ENCODE measurements around the gene DNAH1. TPM values are rescaled to one million over a fixed set of nuclear protein-coding genes. Genes with fewer than 3 reads are reported as not detected.

The DNAH1 gene
- total RNA-seq, 5 donors from 2014 or later (not counting 1 experiment from before 2014, with no cell fraction given) = 41.5 to 72.0 (median 44.2) TPM

DNA sequence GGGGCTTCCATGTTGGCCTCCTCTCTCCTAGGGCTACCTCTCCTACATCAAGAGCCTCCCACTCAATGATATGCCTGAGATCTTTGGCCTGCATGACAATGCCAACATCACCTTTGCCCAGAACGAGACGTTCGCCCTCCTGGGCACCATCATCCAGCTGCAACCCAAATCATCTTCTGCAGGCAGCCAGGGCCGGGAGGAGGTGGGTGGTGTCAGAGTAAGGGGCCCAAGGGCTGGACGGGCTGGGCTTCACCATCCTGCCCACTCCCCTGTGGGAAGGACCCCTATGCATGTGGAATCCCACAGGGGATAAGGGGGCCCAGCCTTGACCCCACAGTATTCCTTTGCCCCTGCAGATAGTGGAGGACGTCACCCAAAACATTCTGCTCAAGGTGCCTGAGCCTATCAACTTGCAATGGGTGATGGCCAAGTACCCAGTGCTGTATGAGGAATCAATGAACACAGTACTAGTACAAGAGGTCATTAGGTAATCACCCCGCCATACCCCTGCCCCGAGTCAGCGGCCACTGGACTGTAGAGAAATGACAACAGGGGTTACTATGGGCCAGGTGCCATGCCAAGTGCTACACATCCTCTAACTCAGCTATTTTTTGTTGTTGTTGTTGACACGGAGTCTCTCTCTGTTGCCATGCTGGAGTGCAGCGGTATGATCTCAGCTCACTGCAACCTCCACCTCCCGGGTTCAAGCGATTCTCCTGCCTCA lies 81.7 kb downstream of the DNAH1 start:
- H3K9me3 Mint-ChIP-seq = no peaks in the 10 kb centered on the region
- no peaks in the 10 kb centered on the region for H3K9me3 ChIP-seq
- no peaks in the 10 kb centered on the region for H3K4me1 Mint-ChIP-seq
- whole genome bisulfite sequencing (ENCODE audit: insufficient coverage) = 98% methylated on average over 6 of the region's 13 CpGs
- H3K27me3 Mint-ChIP-seq = no peaks in the 10 kb centered on the region
- H3K4me3 Mint-ChIP-seq = no peak overlapping the region
- H3K27ac Mint-ChIP-seq = no peak overlapping the region
- H3K4me3 ChIP-seq (ENCODE audit: control insufficient read depth in 1 of 2, extremely low read depth in 1 of 2, low read length in 1 of 2) = no peak overlapping the region
- ChIA-PET CTCF (no interaction called here), POLR2A (no interaction called here)
- ATAC-seq (replicated peaks in 1 of 4) (no peak), DNase-seq (no peak)
- H3K27me3 ChIP-seq (replicated peaks in 1 of 2; ENCODE audit: control insufficient read depth in 2 of 2, extremely low read depth in 1 of 2, insufficient read depth in 2 of 2, low read length in 1 of 2) = no peaks in the 10 kb centered on the region
- H3K36me3 Mint-ChIP-seq = peaks cover 19% of the 10 kb centered on the region
- peaks cover 23 to 42% of the 10 kb centered on the region in 2 donors for H3K36me3 ChIP-seq (ENCODE audit: control insufficient read depth in 2 of 2, extremely low read depth in 1 of 2, insufficient read depth in 1 of 2, low read length in 1 of 2)
- no peak overlapping the region for H3K27ac ChIP-seq (ENCODE audit: low read length)
- H3K4me1 ChIP-seq (ENCODE audit: control insufficient read depth in 1 of 2, extremely low read depth in 1 of 2, insufficient read depth in 2 of 2, low read length in 2 of 2) = no peaks in the 10 kb centered on the region

DNA sequence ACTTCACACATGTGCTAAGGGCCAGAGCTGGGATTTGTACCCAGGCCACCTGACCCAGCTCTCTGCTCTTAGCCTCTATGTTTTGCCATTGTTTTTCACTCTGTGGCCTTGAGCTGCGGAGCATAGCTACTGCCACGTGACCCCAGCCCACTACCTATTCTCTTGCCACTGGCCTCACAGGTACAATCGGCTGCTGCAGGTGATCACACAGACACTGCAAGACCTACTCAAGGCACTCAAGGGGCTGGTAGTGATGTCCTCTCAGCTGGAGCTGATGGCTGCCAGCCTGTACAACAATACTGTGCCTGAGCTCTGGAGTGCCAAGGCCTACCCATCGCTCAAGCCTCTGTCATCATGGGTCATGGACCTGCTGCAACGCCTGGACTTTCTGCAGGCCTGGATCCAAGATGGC lies 82.6 kb downstream of the DNAH1 start:
- Mint-ChIP-seq H3K4me1 (no peaks in the 10 kb centered on the region), H3K27me3 (no peaks in the 10 kb centered on the region), H3K4me3 (no peak overlapping the region), H3K9me3 (no peaks in the 10 kb centered on the region), H3K27ac (no peak overlapping the region), H3K36me3 (peaks cover 18% of the 10 kb centered on the region)
- peaks cover 25 to 44% of the 10 kb centered on the region in 2 donors for H3K36me3 ChIP-seq (ENCODE audit: control insufficient read depth in 2 of 2, extremely low read depth in 1 of 2, insufficient read depth in 1 of 2, low read length in 1 of 2)
- ATAC-seq (replicated peaks in 1 of 4) = no peak
- CTCF ChIA-PET = interaction anchor here in 1 of 2 donors (0.5 kb wide), 1 partner anchor 17 kb away, joined by 3 read pairs; no protein-coding TSS in a partner anchor
- 97% methylated on average over 3 of the region's 5 CpGs for WGBS (ENCODE audit: insufficient coverage)
- H3K27me3 ChIP-seq (replicated peaks in 1 of 2; ENCODE audit: control insufficient read depth in 2 of 2, extremely low read depth in 1 of 2, insufficient read depth in 2 of 2, low read length in 1 of 2) = no peaks in the 10 kb centered on the region
- no peak for DNase-seq
- no peak overlapping the region for H3K4me3 ChIP-seq (ENCODE audit: control insufficient read depth in 1 of 2, extremely low read depth in 1 of 2, low read length in 1 of 2)
- POLR2A ChIA-PET = no interaction called here
- H3K9me3 ChIP-seq = no peaks in the 10 kb centered on the region
- H3K4me1 ChIP-seq (ENCODE audit: control insufficient read depth in 1 of 2, extremely low read depth in 1 of 2, insufficient read depth in 2 of 2, low read length in 2 of 2) = no peaks in the 10 kb centered on the region
- H3K27ac ChIP-seq (ENCODE audit: low read length) = no peak overlapping the region

DNA sequence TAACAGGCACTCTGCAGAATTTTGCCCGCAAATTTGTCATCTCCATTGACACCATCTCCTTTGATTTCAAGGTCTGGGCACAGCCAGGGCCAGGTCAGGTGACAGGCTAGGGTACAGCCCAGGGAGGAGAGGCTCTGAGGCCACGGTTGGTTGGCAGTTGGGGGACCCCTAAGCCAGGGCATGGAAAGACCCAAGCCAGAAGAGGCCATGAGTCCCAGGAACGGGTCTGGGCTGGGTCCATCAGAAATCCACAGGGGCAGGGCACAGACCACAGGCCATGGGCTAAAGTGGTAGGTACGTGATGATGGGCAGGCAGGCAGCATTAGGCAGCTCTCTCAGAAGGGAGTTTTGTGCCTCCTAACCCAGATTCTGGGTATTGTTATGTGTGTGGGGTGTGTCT lies 83.0 kb downstream of the DNAH1 start:
- H3K36me3 ChIP-seq (ENCODE audit: control insufficient read depth in 2 of 2, extremely low read depth in 1 of 2, insufficient read depth in 1 of 2, low read length in 1 of 2) = peaks cover 25 to 49% of the 10 kb centered on the region in 2 donors
- Mint-ChIP-seq H3K4me3 (no peak overlapping the region), H3K9me3 (no peaks in the 10 kb centered on the region), H3K36me3 (peaks cover 23% of the 10 kb centered on the region), H3K27ac (no peak overlapping the region), H3K4me1 (no peaks in the 10 kb centered on the region), H3K27me3 (no peaks in the 10 kb centered on the region)
- no peak overlapping the region for H3K27ac ChIP-seq (ENCODE audit: low read length)
- DNase-seq = no peak
- H3K27me3 ChIP-seq (replicated peaks in 1 of 2; ENCODE audit: control insufficient read depth in 2 of 2, extremely low read depth in 1 of 2, insufficient read depth in 2 of 2, low read length in 1 of 2) = no peaks in the 10 kb centered on the region
- no peaks in the 10 kb centered on the region for H3K9me3 ChIP-seq
- ChIA-PET CTCF (no interaction called here), POLR2A (no interaction called here)
- ATAC-seq (replicated peaks in 1 of 4) = no peak
- 97% methylated on average over 3 of the region's 4 CpGs for WGBS (ENCODE audit: insufficient coverage)
- peaks cover 0 to 2% of the 10 kb centered on the region in 2 experiments for H3K4me1 ChIP-seq (ENCODE audit: control insufficient read depth in 1 of 2, extremely low read depth in 1 of 2, insufficient read depth in 2 of 2, low read length in 2 of 2)
- no peak overlapping the region for H3K4me3 ChIP-seq (ENCODE audit: control insufficient read depth in 1 of 2, extremely low read depth in 1 of 2, low read length in 1 of 2)

DNA sequence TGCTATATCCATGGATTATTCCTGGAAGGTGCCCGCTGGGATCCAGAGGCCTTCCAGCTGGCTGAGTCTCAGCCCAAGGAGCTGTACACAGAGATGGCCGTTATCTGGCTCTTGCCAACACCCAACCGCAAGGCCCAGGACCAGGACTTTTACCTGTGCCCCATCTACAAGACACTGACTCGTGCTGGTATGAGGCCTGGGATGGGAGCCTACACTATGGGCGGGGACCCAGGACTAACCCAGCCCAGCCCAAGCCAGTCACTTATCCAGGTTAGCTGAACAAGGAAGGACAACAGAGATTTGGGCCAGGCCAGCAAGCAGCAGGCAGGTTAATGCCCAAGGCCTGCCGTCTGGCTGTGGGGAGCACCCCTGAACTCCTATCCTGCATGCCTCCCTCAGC lies 83.5 kb downstream of the DNAH1 start:
- Histone ChIP-seq H3K27ac (ENCODE audit: low read length) (no peak overlapping the region), H3K9me3 (no peaks in the 10 kb centered on the region), H3K36me3 (ENCODE audit: control insufficient read depth in 2 of 2, extremely low read depth in 1 of 2, insufficient read depth in 1 of 2, low read length in 1 of 2) (peaks cover 30 to 53% of the 10 kb centered on the region in 2 donors), H3K27me3 (replicated peaks in 1 of 2; ENCODE audit: control insufficient read depth in 2 of 2, extremely low read depth in 1 of 2, insufficient read depth in 2 of 2, low read length in 1 of 2) (no peaks in the 10 kb centered on the region), H3K4me1 (ENCODE audit: control insufficient read depth in 1 of 2, extremely low read depth in 1 of 2, insufficient read depth in 2 of 2, low read length in 2 of 2) (peaks cover 0 to 3% of the 10 kb centered on the region in 2 experiments), H3K4me3 (ENCODE audit: control insufficient read depth in 1 of 2, extremely low read depth in 1 of 2, low read length in 1 of 2) (no peak overlapping the region)
- DNase-seq (no peak), ATAC-seq (replicated peaks in 1 of 4) (no peak)
- Mint-ChIP-seq H3K27ac (no peak overlapping the region), H3K4me1 (no peaks in the 10 kb centered on the region), H3K36me3 (peaks cover 24% of the 10 kb centered on the region), H3K4me3 (no peak overlapping the region), H3K9me3 (no peaks in the 10 kb centered on the region), H3K27me3 (no peaks in the 10 kb centered on the region)
- ChIA-PET CTCF (no interaction called here), POLR2A (no interaction called here)
- 97% methylated on average over 6 of the region's 6 CpGs for WGBS (ENCODE audit: insufficient coverage)

DNA sequence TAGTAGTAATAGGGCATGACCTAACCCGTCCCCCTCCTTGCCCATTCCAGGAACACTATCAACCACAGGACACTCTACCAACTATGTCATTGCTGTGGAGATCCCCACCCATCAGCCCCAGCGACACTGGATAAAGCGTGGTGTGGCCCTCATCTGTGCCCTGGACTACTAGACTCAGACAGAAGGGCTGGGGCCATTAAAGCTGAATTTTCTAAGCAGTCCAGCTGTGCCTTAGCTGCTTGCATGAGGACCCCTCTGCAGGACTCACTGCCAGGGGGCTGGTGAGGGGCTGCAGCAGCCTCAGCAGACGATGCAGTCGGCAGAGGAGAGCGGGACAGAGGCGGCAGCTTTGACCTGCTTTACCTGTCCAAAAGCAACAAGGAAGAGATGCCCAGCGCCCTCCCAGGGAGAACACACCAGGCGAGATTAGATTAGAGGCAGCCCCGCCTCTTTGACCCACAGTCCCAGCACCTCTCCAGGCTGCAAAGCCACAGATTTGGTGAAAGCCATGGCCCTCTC lies 84.2 kb downstream of the DNAH1 start:
- H3K27ac Mint-ChIP-seq = no peak overlapping the region

DNA sequence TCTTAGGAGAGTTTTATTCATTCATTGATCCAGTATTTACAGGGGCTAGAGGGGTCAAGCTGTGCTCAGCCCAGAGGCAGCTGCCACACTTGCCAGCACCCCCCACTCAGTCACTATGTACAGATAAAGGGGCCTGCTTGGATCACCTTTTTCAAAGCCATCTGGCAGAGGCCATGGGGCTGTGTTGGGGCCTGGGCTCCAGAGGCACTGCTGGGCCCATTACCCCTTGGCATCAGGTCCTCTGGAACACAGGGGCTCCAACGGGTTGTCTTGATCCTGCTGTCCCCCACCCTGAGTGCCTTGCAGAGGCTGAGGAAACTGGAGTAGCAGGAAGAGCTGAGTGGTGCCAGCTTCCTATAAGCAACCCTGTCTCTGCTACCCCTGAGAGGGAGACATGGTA lies 84.9 kb downstream of the DNAH1 start:
- H3K9me3 Mint-ChIP-seq = no peaks in the 10 kb centered on the region
- H3K4me1 ChIP-seq (ENCODE audit: control insufficient read depth in 1 of 2, extremely low read depth in 1 of 2, insufficient read depth in 2 of 2, low read length in 2 of 2) = peaks cover 0 to 6% of the 10 kb centered on the region in 2 experiments
- DNase-seq (no peak), ATAC-seq (replicated peaks in 1 of 4) (no peak)
- POLR2A ChIA-PET = no interaction called here
- 100% methylated on average over 1 of the region's 1 CpG for WGBS (ENCODE audit: insufficient coverage)
- peaks cover 30% of the 10 kb centered on the region for H3K36me3 Mint-ChIP-seq
- peaks cover 0 to 1% (median 0%) of the 10 kb centered on the region in 3 donors for H3K4me1 Mint-ChIP-seq
- H3K4me3 ChIP-seq (ENCODE audit: control insufficient read depth in 1 of 2, extremely low read depth in 1 of 2, low read length in 1 of 2) = no peak overlapping the region
- CTCF ChIA-PET = no interaction called here
- H3K36me3 ChIP-seq (ENCODE audit: control insufficient read depth in 2 of 2, extremely low read depth in 1 of 2, insufficient read depth in 1 of 2, low read length in 1 of 2) = peaks cover 34 to 67% of the 10 kb centered on the region in 2 donors
- no peaks in the 10 kb centered on the region for H3K27me3 ChIP-seq (replicated peaks in 1 of 2; ENCODE audit: control insufficient read depth in 2 of 2, extremely low read depth in 1 of 2, insufficient read depth in 2 of 2, low read length in 1 of 2)
- H3K9me3 ChIP-seq = no peaks in the 10 kb centered on the region
- peak overlapping the region in 1 of 2 donors; percentile 44 for H3K27ac Mint-ChIP-seq
- no peak overlapping the region for H3K4me3 Mint-ChIP-seq
- H3K27ac ChIP-seq (ENCODE audit: low read length) = no peak overlapping the region
- no peaks in the 10 kb centered on the region for H3K27me3 Mint-ChIP-seq

More for the DNA sequence above, 84.2 kb downstream of the DNAH1 start:
- Histone ChIP-seq H3K27ac (ENCODE audit: low read length) (no peak overlapping the region), H3K4me1 (ENCODE audit: control insufficient read depth in 1 of 2, extremely low read depth in 1 of 2, insufficient read depth in 2 of 2, low read length in 2 of 2) (peaks cover 0 to 3% of the 10 kb centered on the region in 2 experiments), H3K36me3 (ENCODE audit: control insufficient read depth in 2 of 2, extremely low read depth in 1 of 2, insufficient read depth in 1 of 2, low read length in 1 of 2) (peaks cover 34 to 61% of the 10 kb centered on the region in 2 donors), H3K27me3 (replicated peaks in 1 of 2; ENCODE audit: control insufficient read depth in 2 of 2, extremely low read depth in 1 of 2, insufficient read depth in 2 of 2, low read length in 1 of 2) (no peaks in the 10 kb centered on the region), H3K4me3 (ENCODE audit: control insufficient read depth in 1 of 2, extremely low read depth in 1 of 2, low read length in 1 of 2) (no peak overlapping the region), H3K9me3 (no peaks in the 10 kb centered on the region)
- H3K4me1 Mint-ChIP-seq = no peaks in the 10 kb centered on the region
- H3K27me3 Mint-ChIP-seq = no peaks in the 10 kb centered on the region
- no peak for ATAC-seq (replicated peaks in 1 of 4)
- H3K4me3 Mint-ChIP-seq = no peak overlapping the region
- ChIA-PET POLR2A (no interaction called here), CTCF (no interaction called here)
- DNase-seq = no peak
- peaks cover 29% of the 10 kb centered on the region for H3K36me3 Mint-ChIP-seq
- no peaks in the 10 kb centered on the region for H3K9me3 Mint-ChIP-seq
- 94% methylated on average over 9 of the region's 10 CpGs for WGBS (ENCODE audit: insufficient coverage)

Measured in T-cell (primary cell).